Midbrain (tissue), 1 donor: ENCODE data around the gene UMODL1.

ENCODE experiments used
- DNase-seq: peaks from one replicate; lab custom pipeline; 2025; lab: John Stamatoyannopoulos, UW

The UMODL1 gene

GRCh38 chr21:42079008-42079938 lies 8.2 kb downstream of the UMODL1 start:
- no peak for DNase-seq

- no peak for DNase-seq
Measured at GRCh38 chr21:42079939-42080787, 9.0 kb downstream of the UMODL1 start.

GRCh38 chr21:42080788-42081083 lies 9.6 kb downstream of the UMODL1 start:
- no peak for DNase-seq

GRCh38 chr21:42081138-42081537 lies 10.0 kb downstream of the UMODL1 start:
- peak; percentile 55 for DNase-seq

- no peak for DNase-seq
Measured at GRCh38 chr21:42081931-42082381, 10.8 kb downstream of the UMODL1 start.

- no peak for DNase-seq
Measured at GRCh38 chr21:42082501-42083360, 11.6 kb downstream of the UMODL1 start.

- DNase-seq = no peak
Measured at GRCh38 chr21:42083361-42083690, 12.2 kb downstream of the UMODL1 start.

GRCh38 chr21:42084079-42084478 lies 13.0 kb downstream of the UMODL1 start:
- DNase-seq = no peak

GRCh38 chr21:42085246-42086077 lies 14.3 kb downstream of the UMODL1 start:
- no peak for DNase-seq

GRCh38 chr21:42086969-42087368 lies 15.9 kb downstream of the UMODL1 start:
- DNase-seq = no peak

- no peak for DNase-seq
Measured at GRCh38 chr21:42088148-42088547, 17.0 kb downstream of the UMODL1 start.

GRCh38 chr21:42088658-42089057 lies 17.5 kb downstream of the UMODL1 start:
- DNase-seq = no peak

- DNase-seq = peak; percentile 19
Measured at GRCh38 chr21:42089093-42089631, 18.0 kb downstream of the UMODL1 start.

- DNase-seq = no peak
Measured at GRCh38 chr21:42089665-42090310, 18.7 kb downstream of the UMODL1 start.

GRCh38 chr21:42091899-42092508 lies 20.9 kb downstream of the UMODL1 start:
- no peak for DNase-seq

GRCh38 chr21:42092771-42093170 lies 21.7 kb downstream of the UMODL1 start:
- DNase-seq = no peak

- DNase-seq = no peak
Measured at GRCh38 chr21:42093186-42093585, 22.1 kb downstream of the UMODL1 start.

- peak; percentile 38 for DNase-seq
Measured at GRCh38 chr21:42093991-42094421, 22.9 kb downstream of the UMODL1 start.

GRCh38 chr21:42094811-42095210 lies 23.7 kb downstream of the UMODL1 start:
- no peak for DNase-seq

GRCh38 chr21:42095581-42095980 lies 24.5 kb downstream of the UMODL1 start:
- DNase-seq = no peak
